22Rv1 (cell line): ENCODE measurements around the gene ODAD3.
"Not testable (repeated sequence)": the region's sequence is repeated elsewhere in the genome, so short reads cannot be mapped to it uniquely, and the experiment has no call there.

Experiments
- H3K27ac ChIP-seq: fragments of 450-650 bp; 2 replicates; pipeline ENCODE4 v1.5.1; 2017
- CTCF ChIP-seq: fragments of 450-650 bp; IDR thresholded peaks from 2 replicates; pipeline ENCODE4 v1.5.1; 2017; ENCODE audit warnings: mild to moderate bottlenecking
- ZFX ChIP-seq: fragments of 450-650 bp; IDR thresholded peaks from 2 replicates; pipeline ENCODE4 v1.6.1; 2017; ENCODE audit warnings: antibody characterized with exemption, borderline replicate concordance

The ODAD3 gene

GRCh38 chr19:11418549-11419506, 16.1 kb downstream of the ODAD3 start, which contains the start of gene RGL3:
RGL3 (minus strand) TSS chr19:11419314; CDS start chr19:11419278, 36 bp downstream.
- no peak for TF ChIP-seq ZFX
- TF ChIP-seq CTCF, result no peak
- H3K27ac ChIP-seq, result peak within 1 kb of the TSS; percentile 82

- H3K27ac ChIP-seq, result peak overlapping the region; percentile 82
- TF ChIP-seq ZFX, result no peak
Measured at GRCh38 chr19:11418094-11418548, 16.8 kb downstream of the ODAD3 start.

DNA sequence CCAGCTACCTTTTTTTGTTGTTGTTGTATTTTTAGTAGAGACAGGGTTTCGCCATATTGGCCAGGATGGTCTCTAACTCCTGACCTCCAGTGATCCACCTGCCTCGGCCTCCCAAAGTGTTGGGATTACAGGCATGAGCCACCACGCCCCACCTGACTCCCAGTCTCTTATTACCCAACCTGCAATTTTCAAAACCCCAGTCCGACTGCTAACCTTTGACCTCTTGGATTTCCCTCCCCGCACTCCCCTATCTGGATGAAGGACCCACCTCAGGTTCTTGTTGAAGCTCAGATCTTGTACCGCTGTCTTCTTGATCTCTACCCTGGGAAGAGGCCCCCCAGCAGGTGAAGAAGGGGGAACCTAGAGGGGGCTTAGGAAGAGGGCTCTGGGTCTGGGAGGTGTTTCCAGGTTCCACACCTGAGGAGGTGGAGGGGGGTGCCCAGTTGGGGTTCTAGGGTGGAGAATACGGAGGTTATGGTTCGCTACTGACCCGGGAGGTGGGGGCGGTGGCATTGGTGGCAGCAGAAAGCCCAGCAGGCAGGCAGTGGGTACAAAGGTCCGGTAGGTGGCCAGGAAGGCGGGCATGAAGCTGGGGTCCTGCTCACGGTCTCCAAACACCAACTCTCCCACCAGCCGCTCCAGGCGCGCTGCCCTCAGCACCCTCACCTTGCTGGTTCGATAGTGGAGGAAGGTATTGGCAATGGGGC, 18.4 kb downstream of the ODAD3 start:
- H3K27ac ChIP-seq, result no peak overlapping the region
- TF ChIP-seq ZFX (no peak), CTCF (no peak)

DNA sequence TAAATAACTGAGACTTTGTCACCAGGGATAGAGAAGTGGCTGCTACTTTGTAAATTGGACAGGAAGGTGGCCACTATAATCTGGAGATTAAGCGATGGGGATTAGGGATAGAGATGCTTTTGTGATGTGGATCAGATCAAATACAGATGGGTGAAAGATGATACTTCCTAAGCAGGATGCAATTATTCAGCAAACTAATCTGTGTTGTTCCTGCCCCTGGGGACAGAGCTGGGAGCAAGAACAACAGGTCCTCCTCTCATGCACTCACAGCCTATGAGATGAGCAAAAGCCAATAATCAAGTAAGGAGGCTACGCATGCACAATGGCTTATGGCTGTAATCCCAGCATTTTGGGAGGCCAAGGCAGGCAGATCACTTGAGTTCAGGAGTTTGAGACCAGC, 20.4 kb downstream of the ODAD3 start:
- no peak overlapping the region for H3K27ac ChIP-seq
- no peak for TF ChIP-seq ZFX
- TF ChIP-seq CTCF, result no peak

- H3K27ac ChIP-seq, result no peak overlapping the region
- TF ChIP-seq CTCF (no peak), ZFX (no peak)
Measured at GRCh38 chr19:11410682-11411081, 24.2 kb downstream of the ODAD3 start.

- TF ChIP-seq ZFX (no peak), CTCF (no peak)
- H3K27ac ChIP-seq, result no peak overlapping the region
Measured at GRCh38 chr19:11408591-11408990, 26.3 kb downstream of the ODAD3 start.

DNA sequence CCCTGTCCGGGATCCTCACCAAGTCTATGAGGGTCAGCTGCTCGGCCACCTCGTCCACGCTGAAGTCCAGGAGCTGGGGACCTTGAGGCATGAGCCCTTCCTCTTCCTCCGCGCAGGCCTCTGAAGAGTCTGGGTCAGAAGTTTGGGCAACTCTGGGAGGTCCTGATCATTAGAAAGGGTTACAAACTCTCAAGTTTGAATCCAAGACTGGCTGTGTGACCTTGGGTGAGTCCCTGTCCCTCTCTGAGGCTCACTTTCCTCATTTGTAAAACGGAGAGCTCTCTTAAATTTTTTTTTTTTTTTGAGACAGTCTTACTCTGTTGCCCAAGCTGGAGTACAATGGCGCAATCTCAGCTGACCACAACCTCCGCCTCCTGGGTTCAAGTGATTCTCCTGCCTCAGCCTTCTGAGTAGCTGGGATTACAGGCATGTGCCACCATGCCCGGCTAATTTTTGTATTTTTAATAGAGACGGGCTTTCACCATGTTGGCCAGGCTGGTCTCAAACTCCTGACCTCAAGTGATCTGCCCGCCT, 28.2 kb downstream of the ODAD3 start:
- H3K27ac ChIP-seq, result not testable (repeated sequence)
